Lower leg skin (tissue), 3 donors: ENCODE measurements around the gene CUEDC2.

ENCODE experiments used
- CTCF ChIP-seq, 3 donors: fragments of 450-650 bp; IDR thresholded peaks; one replicate each; pipeline ENCODE4 v1.5.1; 2016; ENCODE audit warnings: antibody characterized with exemption in 3 of 3, mild to moderate bottlenecking in 3 of 3, moderate library complexity in 2 of 3
- POLR2A ChIP-seq, 2 donors: fragments of 450-650 bp; IDR thresholded peaks; one replicate each; pipeline ENCODE4 v1.6.1; 2016 to 2017; ENCODE audit warnings: antibody characterized with exemption in 2 of 2, mild to moderate bottlenecking in 1 of 2, moderate library complexity in 1 of 2

- TF ChIP-seq CTCF (IDR thresholded peaks at IDR 0.05) (no peak), POLR2A (IDR thresholded peaks at IDR 0.05) (no peak)
Observed at GRCh38 chr10:102432162-102432950, at the start of gene CUEDC2.
